HG02943 (cell line): ENCODE measurements around the gene TMEM200B.
"Not testable (repeated sequence)": the region's sequence is repeated elsewhere in the genome, so short reads cannot be mapped to it uniquely, and the experiment has no call there.

ENCODE experiments used
- ATAC-seq: cut with Tn5 transposase; IDR thresholded peaks from one replicate; pipeline ENCODE4 v1.9.1; 2021; ENCODE audit warnings: mild to moderate bottlenecking, low read depth, moderate library complexity; ENCODE audit not compliant: unreplicated experiment

The TMEM200B gene

DNA sequence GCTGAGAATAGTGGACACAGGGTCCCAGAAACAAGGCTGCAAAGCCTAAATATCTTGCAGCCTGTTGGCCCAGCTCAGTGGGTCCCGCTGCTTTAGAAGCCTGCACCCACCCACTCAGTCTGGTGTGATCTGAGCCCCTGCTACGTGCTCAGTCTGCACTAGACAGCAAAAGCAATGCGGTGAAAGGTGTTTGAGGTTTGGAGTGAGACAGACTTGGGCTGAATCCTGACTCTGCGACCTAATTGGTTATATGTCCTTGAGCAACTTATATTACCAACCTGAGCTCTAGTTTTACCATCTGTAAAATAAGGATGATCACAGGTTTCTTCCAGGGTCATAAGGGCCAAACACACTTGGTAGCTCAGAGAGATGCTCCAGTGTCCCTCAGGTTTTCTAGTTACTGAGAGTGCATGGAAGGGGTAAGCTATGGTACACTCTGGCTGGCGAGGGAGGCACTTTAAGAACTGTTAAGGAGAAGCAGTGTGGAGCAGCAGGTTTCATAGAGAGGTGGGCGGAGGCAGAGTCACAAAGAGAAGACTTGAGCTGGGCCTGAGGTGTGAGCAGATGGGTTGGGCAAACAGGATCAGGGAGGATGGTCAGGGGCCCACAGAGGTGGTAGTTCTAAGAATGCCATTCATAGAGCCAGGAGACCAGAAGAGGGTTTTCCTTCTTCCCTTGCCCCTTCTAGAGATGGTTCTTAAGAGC, 10.1 kb downstream of the TMEM200B start:
- no peak for ATAC-seq

DNA sequence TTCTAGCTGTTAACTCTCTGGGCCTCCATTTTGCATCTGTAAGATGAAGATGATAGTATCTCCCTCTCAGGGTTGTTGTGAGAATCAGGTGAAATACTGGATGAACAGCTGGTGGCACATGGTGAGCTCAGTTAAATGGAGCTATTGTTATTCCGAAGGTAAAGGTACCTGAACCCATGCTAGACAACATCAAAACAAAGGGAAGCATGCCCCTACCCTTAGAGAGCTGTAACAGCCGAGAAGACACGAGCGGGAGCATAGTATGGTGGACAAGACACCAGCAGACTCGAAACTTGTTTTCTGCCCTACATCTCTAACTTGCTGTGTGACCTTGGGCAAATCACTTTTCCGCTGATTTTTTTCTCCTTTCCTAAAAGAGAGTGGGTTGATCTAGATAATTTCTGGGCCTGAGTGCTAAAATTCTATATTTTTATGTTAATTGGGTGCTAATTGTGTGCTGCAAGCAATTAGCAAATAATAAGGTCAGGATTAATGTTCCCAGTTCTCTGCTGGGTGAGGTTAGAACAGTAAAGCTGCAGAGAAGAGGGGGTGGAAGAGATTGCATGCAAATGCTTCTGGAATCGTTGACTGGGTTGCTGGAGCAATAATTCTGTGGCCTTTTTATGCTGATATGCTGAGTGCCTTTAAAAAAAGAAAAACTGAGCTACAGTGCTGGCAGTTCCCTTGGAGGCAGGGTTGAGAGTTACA, 10.8 kb downstream of the TMEM200B start:
- no peak for ATAC-seq

DNA sequence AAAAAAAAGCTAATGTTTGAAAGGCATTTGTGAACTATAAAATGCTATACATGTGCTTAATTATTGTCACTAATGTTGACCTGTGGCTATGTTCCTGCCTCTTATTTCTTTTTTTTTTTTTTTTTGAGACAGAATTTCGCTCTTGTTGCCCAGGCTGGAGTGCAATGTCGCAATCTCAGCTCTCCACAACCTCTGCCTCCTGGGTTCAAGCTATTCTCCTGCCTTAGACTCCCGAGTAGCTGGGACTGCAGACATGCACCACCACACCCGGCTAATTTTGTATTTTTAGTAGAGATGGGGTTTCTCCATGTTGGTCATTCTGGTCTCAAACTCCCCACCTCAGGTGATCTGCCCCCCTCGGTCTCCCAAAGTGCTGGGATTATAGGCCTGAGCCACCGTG, 15.7 kb downstream of the TMEM200B start:
- not testable (repeated sequence) for ATAC-seq

DNA sequence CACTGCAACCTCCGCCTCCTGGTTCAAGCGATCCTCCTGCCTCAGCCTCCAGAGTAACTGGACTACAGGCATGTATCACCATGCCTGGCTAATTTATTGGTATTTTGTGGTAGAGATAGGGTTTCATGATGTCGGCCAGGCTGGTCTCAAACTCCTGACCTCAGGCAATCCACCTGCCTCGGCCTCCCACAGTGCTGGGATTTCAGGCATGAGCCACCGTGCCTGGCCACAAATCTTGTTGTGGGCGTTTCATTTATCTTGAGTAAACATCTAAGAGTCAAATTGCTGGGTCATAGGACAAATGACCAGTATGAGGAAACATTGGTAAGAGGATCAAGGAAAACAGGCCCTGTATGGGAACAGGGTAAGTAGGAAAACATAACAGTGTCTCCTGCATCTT, 17.9 kb downstream of the TMEM200B start:
- ATAC-seq = no peak

DNA sequence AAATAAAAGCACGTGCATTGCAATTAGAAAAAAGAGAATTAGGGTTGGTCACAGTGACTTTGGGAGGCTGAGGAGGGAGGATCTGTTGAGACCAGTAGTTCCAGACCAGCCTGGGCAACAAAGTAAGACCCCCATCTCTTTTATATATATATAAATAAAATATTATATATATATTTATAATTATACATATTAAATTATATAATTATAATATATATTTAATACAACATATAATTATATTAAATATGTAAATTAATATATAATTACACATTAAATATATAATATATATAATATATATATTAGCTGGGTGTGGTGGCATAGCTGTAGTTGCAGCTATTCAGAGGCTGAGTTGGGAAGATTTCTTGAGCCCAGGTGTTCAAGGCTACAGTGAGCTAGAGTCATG, 23.2 kb downstream of the TMEM200B start:
- ATAC-seq = no peak

DNA sequence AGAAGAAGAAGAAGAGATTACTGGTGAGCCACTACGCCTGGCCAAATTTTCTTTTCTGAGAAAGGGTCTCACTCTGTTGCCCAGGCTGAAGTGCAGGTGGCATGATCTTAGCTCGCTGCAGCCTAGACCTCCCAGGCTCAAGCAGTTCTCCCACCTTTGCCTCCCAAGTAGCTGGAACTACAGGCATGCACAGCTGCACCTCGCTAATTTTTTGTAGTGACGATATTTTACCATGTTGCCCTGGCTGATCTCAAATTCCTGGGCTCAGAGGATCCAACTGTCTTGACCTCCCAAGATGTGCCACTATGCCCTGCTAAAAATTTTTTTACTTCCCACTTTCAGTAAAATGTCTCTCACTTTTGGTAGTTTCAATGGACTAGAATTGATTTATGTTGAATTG, 24.4 kb downstream of the TMEM200B start:
- ATAC-seq = no peak

DNA sequence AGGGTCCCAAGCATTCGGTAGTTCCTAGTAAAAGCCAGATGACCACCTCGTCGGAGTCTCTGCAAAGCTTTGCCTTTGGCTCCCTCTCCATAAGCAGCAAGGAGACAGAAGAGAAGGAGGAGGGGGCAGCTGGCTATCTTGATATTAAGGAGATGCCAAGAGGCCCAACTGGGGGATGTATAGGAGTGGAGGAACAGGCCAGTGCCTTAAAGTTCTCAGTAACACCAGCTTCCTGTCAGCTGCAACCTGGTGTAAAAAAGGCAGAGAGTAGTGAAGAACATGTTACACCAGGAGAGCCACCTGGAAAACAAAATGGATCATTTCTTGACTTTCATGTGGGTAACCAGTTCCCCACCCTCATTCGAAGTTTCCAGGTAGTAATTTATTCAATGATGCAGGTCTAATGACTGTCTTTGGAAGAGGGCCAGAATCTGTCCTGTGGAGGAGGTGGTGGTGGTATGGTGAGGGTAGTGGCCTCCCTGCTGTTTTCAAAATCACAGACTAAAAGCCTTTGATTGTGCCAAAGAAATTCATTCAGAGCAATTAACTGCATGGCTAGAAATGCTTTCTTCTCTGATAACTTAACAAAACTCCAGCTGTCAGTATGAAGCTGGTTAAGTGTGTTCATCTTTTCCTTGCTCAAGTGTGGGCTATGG, 27.3 kb downstream of the TMEM200B start:
- no peak for ATAC-seq

DNA sequence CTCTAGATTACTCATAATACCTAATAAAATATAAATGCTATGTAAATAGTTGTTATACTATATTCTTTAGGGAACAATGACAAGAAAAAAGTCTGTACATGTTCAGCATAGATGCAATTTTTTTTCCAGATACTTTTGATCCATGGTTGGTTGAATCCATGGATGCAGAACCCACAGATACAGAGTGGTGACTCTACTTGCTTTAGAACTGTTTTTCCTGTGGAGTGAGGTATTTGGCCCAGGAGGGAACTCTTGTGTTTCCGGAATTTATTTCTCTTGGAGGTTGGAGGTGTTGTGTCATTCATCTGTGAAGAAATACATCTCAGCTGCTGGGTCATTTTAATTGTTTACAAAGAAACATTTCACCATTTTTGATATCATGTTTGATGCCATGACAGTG, 28.7 kb downstream of the TMEM200B start:
- no peak for ATAC-seq

DNA sequence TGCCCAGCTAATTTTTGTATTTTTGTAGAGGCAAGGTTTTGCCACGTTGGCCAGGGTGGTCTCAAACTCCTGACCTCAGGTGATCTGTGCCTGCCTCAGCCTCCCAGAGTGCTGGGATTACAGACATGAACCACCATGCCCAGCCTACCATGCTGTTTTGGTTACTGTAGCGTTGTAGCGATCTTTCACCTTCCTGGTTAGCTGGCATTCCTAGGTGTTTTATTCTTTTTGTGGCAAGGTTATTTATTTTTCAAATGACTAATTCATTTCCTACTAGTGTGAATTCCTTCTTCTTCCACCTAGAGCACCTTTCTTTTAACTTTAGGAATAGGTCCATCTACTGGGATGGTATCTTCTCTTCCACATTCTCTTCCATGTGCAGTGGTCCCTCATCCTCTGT, 29.3 kb downstream of the TMEM200B start:
- ATAC-seq = no peak

DNA sequence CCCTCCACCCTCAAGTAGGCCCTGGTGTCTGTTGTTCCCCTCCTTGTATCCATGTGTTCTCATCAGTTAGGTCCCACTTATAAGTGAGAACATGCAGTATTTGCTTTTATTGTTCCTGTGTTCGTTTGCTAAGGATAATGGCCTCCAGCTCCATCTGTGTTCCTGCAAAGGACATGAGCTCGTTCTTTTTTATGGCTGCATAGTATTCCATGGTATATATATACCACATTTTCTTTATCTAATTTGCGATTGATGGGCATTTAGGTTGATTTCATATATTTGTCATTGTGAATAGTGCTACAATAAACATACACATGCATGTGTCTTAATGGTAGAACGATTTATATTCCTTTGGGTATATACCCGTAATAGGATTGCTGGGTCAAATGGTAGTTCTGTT, 31.0 kb downstream of the TMEM200B start:
- ATAC-seq = not testable (repeated sequence)

DNA sequence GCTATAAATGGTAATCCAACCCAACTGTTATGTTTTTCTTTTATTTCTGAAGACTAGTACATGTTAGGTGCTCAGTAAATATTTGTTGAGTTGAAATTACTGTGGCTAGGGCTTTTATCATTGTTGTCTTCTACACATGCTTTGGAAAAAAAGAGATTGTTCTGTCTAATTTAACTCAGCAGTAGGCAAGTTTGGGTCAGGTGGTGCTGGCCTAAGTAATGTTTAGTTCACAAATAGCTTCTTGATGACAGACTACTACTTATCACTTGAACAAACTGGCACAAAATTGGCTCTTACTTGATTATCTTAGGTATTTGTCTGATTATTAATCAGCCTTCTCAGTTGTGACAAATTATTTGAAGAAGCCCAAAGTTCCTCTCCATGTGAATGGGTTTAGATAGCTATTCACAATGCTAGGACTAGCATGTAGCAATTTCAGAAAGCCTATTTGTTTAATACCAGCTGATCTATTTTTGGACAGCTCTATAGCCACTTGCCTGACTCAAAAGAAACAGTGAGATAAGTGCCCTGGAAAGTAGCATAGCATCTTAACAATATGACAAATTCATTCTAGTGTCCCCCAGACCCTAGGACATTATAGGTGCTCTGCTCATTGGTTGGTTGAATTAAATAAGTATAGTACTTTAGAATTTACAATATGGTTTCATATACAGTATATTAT, 32.6 kb downstream of the TMEM200B start:
- ATAC-seq = no peak

DNA sequence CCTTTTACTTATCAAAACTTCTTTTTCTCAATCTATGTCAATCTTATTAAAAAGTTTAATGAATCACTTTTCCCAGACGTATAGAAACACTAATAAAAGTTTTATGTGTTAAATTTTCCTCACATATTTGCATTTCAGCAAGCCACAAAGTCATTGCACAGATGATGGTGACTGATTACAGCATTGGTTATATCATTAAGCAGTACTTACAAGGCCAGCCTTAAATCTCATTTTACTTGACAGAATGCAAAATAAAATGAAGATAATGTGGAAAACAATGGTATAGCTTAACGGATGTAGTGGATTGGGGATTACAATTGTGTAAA, 39.5 kb downstream of the TMEM200B start:
- ATAC-seq = no peak

DNA sequence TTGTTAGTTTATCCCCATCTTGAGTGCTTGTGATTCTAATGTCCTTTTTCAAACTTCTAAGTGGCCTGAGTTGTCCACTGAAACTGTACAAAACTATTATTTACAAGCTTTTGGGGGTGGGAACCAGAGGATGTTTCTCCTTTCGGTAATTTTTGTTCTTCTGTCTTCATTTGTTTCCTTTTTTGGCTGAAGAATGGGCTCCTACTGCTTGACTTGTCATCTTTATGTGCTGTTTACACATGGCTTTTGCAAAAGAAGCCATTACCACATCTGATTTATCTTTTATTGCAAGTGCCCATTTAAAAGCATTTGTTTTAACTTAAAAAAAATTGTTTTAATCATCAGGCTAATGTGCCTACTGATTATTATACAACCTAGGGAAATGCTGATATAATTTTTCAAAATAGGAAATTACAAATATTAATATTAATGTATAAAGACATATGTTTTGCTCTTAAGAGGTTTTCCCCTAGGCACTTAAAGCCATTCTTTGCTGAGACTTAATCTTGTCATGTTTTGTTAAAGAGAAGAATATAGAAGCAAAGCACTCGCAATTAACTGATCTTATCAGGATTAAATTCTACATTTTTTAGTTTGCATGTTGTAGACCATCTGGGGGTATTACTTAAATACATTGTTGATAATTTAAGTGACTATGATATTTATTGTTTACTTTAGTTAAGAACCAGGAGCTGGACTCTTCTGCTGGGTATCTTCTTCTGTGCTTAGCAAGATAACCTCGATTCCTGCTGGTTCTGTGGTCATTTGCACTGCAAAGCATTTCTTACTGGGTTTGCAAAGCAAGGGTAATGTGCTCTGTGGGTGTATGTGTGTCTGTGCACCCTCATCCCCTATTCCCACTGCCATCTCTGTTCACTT, 40.1 kb downstream of the TMEM200B start:
- ATAC-seq = no peak

DNA sequence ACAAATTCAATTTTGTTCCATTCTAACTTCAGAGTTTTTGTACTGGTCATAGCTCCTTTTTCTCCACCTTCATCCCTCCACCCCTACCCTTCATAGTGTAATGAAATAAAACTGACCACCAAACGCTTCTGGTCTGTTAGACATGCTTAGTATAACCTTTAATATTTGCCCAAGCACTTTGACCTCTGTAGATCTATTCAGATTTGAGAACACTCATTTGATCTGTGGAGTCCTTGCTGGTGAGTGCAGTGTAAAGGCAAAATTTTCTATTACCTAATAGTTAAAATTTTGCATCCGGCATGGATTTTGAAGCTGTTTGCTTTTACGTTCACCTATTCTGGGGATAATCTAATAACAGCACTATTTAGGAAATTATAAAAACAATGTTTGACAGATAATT, 41.2 kb downstream of the TMEM200B start:
- no peak for ATAC-seq

DNA sequence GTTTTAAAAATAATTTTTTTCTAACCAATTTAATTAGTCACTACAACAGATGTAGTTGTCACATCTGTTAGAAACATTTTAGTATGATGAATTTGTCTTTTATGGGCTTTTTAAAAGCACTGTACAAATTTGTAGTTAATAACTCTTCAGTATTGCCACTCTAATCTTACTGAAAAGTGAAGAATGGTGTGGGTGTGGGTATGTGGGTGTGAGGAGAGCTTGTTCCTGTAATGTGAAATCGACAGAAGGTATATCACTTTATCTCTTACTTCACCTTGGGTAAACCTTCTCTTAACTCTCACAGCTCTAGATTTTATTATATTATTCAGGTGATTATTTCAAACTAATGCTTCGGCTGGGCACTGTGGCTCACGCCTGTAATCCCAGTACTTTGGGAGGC, 42.5 kb downstream of the TMEM200B start:
- ATAC-seq = no peak

DNA sequence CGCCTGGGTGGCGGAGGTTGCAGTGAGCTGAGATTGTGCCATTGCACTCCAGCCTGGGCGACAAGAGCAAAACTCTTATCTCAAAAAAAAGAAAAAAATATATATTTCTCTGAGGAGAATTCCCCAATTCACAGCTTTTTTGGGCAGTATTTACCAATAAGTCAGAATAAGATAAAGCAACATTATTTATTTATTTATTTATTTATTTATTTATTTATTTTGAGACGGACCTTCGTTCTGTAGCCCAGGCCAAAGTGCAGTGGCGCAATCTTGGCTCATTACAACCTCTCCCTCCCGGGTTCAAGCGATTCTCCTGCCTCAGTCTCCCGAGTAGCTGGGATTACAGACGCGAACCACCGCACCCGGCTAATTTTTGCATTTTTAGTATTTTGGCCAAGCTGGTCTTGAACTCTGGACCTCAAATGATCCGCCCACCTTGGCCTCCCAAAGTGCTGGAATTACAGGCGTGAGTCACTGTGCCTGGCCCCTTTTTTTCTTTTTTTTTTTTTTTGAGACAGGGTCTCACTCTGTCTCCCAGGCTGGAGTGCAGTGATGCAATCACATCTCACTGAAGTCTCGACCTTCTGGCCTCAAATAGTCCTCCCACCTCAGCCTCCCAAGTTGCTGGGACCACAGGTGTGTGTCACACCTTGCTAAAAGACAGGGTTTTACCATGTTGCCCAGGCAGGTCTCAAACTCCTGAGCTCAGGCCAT, 43.6 kb downstream of the TMEM200B start:
- ATAC-seq = not testable (repeated sequence)

DNA sequence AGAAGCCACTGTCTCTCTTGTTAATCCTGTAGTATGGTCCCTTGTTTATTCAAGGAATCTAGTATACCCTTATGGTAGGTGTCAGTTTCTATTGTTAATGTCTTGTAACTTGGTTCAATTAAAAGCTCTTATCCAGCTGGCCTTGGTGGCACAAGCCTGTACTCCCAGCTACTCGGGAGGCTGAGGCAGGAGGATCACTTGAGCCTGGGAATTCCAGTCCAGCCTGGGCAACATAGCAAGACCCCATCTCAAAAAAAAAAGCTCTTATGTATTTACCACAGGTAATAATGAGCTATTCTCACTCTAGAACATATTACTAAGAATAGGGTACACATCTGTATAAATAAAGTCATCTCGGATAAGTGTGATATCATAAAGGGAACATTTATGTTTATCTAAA, 46.5 kb downstream of the TMEM200B start:
- no peak for ATAC-seq
